Measurements from ENCODE around the gene TP53INP2. TPM values are rescaled to one million over a fixed set of nuclear protein-coding genes. Genes with fewer than 3 reads are reported as not detected.
"Not testable (repeated sequence)": the region's sequence is repeated elsewhere in the genome, so short reads cannot be mapped to it uniquely, and the experiment has no call there.

TP53INP2 gene, protein sequence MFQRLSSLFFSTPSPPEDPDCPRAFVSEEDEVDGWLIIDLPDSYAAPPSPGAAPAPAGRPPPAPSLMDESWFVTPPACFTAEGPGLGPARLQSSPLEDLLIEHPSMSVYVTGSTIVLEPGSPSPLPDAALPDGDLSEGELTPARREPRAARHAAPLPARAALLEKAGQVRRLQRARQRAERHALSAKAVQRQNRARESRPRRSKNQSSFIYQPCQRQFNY
- total RNA-seq: 10 to 100 TPM; 59.5 to 66.0 TPM

- peaks cover 0 to 56% of the 10 kb centered on the region in 2 donors for H3K4me1 ChIP-seq
- TF ChIP-seq, protein P1, sequence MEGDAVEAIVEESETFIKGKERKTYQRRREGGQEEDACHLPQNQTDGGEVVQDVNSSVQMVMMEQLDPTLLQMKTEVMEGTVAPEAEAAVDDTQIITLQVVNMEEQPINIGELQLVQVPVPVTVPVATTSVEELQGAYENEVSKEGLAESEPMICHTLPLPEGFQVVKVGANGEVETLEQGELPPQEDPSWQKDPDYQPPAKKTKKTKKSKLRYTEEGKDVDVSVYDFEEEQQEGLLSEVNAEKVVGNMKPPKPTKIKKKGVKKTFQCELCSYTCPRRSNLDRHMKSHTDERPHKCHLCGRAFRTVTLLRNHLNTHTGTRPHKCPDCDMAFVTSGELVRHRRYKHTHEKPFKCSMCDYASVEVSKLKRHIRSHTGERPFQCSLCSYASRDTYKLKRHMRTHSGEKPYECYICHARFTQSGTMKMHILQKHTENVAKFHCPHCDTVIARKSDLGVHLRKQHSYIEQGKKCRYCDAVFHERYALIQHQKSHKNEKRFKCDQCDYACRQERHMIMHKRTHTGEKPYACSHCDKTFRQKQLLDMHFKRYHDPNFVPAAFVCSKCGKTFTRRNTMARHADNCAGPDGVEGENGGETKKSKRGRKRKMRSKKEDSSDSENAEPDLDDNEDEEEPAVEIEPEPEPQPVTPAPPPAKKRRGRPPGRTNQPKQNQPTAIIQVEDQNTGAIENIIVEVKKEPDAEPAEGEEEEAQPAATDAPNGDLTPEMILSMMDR (IDR thresholded peaks at IDR 0.05): no peak
Observed at GRCh38 chr20:34704177-34705007, at the start of gene TP53INP2. Gene TP53INP2, plus strand, starts transcription at chr20:34704344. Its CDS starts 4,396 bp downstream, at chr20:34708740.

GRCh38 chr20:34658654-34659053, 45.5 kb upstream of the TP53INP2 start:
- H3K4me3 ChIP-seq; H3K36me3 ChIP-seq; H3K27me3 ChIP-seq; DNase-seq (ENCODE audit: low spot score); H3K27ac ChIP-seq; H3K4me1 ChIP-seq; H3K9me3 ChIP-seq: not testable (repeated sequence)

More at GRCh38 chr20:34704177-34705007, at the start of gene TP53INP2:
- Histone ChIP-seq H3K27me3 (no peaks in the 10 kb centered on the region), H3K9me3 (no peaks in the 10 kb centered on the region), H3K36me3 (no peaks in the 10 kb centered on the region), H3K27ac (peak within 1 kb of the TSS; percentile 100), H3K4me3 (peak within 1 kb of the TSS; percentile 65 to 96)
- DNase-seq (ENCODE audit: low spot score): peak; percentile 97

DNA sequence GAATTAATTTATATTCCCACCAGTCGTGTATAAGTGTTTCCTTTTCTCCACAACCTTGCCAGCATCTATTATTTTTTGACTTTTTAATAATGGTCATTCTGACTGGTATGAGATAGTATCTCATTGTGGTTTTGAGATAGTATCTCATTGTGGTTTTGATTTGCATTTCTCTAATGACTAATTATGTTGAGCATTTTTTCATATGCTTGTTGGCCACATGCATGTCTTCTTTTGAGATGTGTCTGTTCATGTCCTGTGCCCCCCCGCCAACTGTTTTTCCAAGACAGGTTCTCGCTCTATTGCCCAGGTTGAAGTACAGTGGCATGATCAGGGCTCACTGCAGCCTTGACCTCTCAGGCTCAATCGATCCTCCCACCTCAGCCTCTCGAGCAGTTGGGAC, 42.3 kb upstream of the TP53INP2 start:
- H3K36me3 ChIP-seq; H3K4me1 ChIP-seq; H3K27ac ChIP-seq; H3K9me3 ChIP-seq; H3K27me3 ChIP-seq; H3K4me3 ChIP-seq; DNase-seq (ENCODE audit: low spot score): not testable (repeated sequence)

DNA sequence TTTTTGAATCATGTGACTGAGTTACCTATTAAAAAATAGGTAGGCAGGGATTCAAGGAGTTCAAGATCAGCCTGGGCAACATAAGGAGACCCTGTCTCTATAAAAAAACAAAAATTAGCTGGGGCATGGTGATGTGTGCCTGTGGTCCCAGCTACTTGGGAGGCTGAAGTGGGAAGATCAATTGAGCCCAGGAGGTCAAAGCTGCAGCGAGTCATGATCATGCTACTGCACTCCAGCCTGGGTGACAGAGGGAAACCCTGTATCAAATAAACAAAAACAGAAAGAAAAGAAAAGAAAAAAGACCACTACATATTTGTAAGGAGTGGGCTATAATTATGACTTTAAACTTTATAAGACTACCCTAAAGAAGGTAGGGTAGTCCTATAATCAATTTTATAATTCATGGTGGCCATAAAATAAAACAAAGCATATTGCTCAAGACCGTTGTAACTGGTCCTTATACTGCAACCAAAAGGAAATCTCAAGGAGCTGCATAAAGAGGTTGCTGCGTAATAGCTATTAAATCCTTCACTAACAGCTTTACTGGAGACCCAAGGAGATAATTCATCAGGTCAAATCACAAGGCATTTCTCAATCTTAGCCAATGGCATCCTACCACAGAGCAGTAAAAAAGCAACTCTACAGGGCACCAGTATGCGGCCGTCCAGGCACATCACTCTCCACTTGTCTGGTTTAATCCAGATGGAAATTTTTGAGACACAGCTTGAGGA, 40.8 kb upstream of the TP53INP2 start:
- Histone ChIP-seq H3K36me3 (no peaks in the 10 kb centered on the region), H3K27me3 (no peaks in the 10 kb centered on the region), H3K27ac (no peak overlapping the region), H3K9me3 (no peaks in the 10 kb centered on the region), H3K4me1 (no peaks in the 10 kb centered on the region), H3K4me3 (no peak overlapping the region)
- DNase-seq (ENCODE audit: low spot score): no peak
- TF ChIP-seq, protein P1 (IDR thresholded peaks at IDR 0.05): no peak

DNA sequence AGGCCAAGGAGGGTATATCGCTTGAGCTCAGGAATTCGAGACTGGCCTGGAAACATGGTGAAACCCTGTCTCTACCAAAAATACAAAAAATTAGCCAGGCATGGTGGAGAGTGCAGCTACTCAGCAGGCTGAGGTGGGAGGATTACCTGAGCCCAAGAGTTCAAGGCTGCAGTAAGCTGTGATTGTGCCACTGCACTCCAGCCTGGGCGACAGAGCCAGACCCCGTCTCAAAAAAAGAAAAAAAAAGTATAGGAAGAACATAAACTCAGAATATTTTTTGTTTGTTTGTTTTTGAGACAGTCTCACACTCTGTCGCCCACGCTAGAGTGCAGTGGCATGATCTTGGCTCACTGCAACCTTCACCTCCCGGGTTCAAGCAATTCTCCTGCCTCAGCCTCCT, 39.4 kb upstream of the TP53INP2 start:
- H3K4me3 ChIP-seq, H3K36me3 ChIP-seq: not testable (repeated sequence)

GRCh38 chr20:34669094-34669493, 35.0 kb upstream of the TP53INP2 start:
- no peaks in the 10 kb centered on the region for H3K36me3 ChIP-seq
- H3K9me3 ChIP-seq: no peaks in the 10 kb centered on the region
- H3K27me3 ChIP-seq: no peaks in the 10 kb centered on the region
- H3K4me3 ChIP-seq: no peak overlapping the region
- DNase-seq (ENCODE audit: low spot score): no peak
- H3K27ac ChIP-seq: no peak overlapping the region
- no peaks in the 10 kb centered on the region for H3K4me1 ChIP-seq
- TF ChIP-seq, protein P1 (IDR thresholded peaks at IDR 0.05): no peak

More for the DNA sequence above, 39.4 kb upstream of the TP53INP2 start:
- DNase-seq (ENCODE audit: low spot score); H3K4me1 ChIP-seq; H3K9me3 ChIP-seq; H3K27ac ChIP-seq; H3K27me3 ChIP-seq: not testable (repeated sequence)

DNA sequence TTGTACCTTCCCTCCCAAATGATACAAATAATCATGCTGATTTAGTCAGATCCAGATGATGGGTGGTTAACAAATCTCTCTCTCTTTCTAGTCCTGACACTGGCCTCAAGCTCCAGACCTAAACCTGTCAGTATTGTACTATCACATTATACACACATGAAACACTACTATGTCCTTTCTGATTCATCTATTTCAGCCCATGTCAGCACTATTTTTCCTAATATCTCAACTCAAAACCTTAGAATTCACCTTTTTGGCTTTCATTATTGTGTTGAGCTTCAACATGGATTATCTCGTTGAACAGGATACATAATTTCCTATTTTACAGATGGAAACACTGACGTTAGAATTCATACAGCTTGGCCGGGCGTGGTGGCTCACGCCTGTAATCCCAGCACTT, 30.7 kb upstream of the TP53INP2 start:
- DNase-seq (ENCODE audit: low spot score): no peak
- no peaks in the 10 kb centered on the region for H3K36me3 ChIP-seq
- no peaks in the 10 kb centered on the region for H3K9me3 ChIP-seq
- H3K4me3 ChIP-seq: no peak overlapping the region
- H3K27ac ChIP-seq: no peak overlapping the region
- TF ChIP-seq, protein P1 (IDR thresholded peaks at IDR 0.05): no peak
- H3K4me1 ChIP-seq: peaks cover 0 to 15% of the 10 kb centered on the region in 2 donors
- H3K27me3 ChIP-seq: no peaks in the 10 kb centered on the region

All from right atrium auricular region (tissue), 2 donors.